ENCODE measurements around the gene BAZ2B. TPM values are rescaled to one million over a fixed set of nuclear protein-coding genes. Genes with fewer than 3 reads are reported as not detected.
A peak's percentile ranks its signal among the peaks of the same experiment; 100 is the strongest.

The BAZ2B gene
- polyA plus RNA-seq, 1 of the 3 experiments (the other 2 are of a cell fraction) = 10.2 TPM

- Histone ChIP-seq H3K4me1 (ENCODE audit: control insufficient read depth in 1 of 2, insufficient read depth in 2 of 2, low read depth in 1 of 2, low read length in 1 of 2) (peaks cover 7 to 9% of the 10 kb centered on the region in 2 experiments; a peak in 3 of 4 replicates), H3K4me3 (ENCODE audit: low read depth in 2 of 2, low read length in 1 of 2) (no peak overlapping the region), H3K79me2 (ENCODE audit: insufficient read depth) (peaks cover 7% of the 10 kb centered on the region), H3K27ac (ENCODE audit: low read depth in 2 of 2, low read length in 1 of 2) (no peak overlapping the region; a peak in 1 of 4 replicates), H3K4me2 (peak overlapping the region; percentile 5; the same call in 1 of the 2 replicates), H3K27me3 (ENCODE audit: insufficient read depth) (no peaks in the 10 kb centered on the region), H3K36me3 (replicated peaks in 1 of 2; ENCODE audit: control insufficient read depth in 1 of 2, insufficient read depth in 2 of 2, low read length in 1 of 2) (no peaks in the 10 kb centered on the region), H4K20me1 (ENCODE audit: insufficient read depth) (no peaks in the 10 kb centered on the region), H3K9me3 (no peaks in the 10 kb centered on the region), H3K9ac (no peak overlapping the region), H3K9me2 (no peaks in the 10 kb centered on the region), H3F3A (replicated peaks; ENCODE audit: insufficient read depth) (peaks cover 17% of the 10 kb centered on the region), H2AFZ (ENCODE audit: low read depth) (no peak overlapping the region)
- CTCF ChIA-PET = interaction anchor here (1.0 to 1.1 kb wide), 2 partner anchors 32 to 143 kb away, joined by 3 read pairs; no protein-coding TSS in a partner anchor
- WGBS (ENCODE audit: low lambda C conversion rate) = 89% methylated on average over 3 of the region's 3 CpGs
- POLR2A ChIA-PET = no interaction called here
- TF ChIP-seq MAX (IDR thresholded peaks at IDR 0.05; ENCODE audit: low read depth) (no peak), ELF1 (IDR thresholded peaks at IDR 0.05) (no peak), REST (IDR thresholded peaks at IDR 0.05; ENCODE audit: low read depth, low read length) (no peak)
- DNase-seq = no peak
These were observed 97.9 kb downstream of the BAZ2B start for GRCh38 chr2:159518321-159519005.

GRCh38 chr2:159516241-159516758 lies 100.0 kb downstream of the BAZ2B start:
- Histone ChIP-seq H3K79me2 (ENCODE audit: insufficient read depth) (peaks cover 16% of the 10 kb centered on the region; the same call in 1 of the 2 replicates), H3F3A (replicated peaks; ENCODE audit: insufficient read depth) (peaks cover 17% of the 10 kb centered on the region), H3K4me2 (peak overlapping the region; percentile 77), H3K27me3 (ENCODE audit: insufficient read depth) (no peaks in the 10 kb centered on the region), H3K9ac (peak overlapping the region; percentile 73), H3K36me3 (replicated peaks in 1 of 2; ENCODE audit: control insufficient read depth in 1 of 2, insufficient read depth in 2 of 2, low read length in 1 of 2) (no peaks in the 10 kb centered on the region), H4K20me1 (ENCODE audit: insufficient read depth) (no peaks in the 10 kb centered on the region), H2AFZ (ENCODE audit: low read depth) (peak overlapping the region; percentile 91), H3K9me2 (no peaks in the 10 kb centered on the region), H3K27ac (ENCODE audit: low read depth in 2 of 2, low read length in 1 of 2) (peak overlapping the region; percentile 57 to 90), H3K9me3 (no peaks in the 10 kb centered on the region), H3K4me3 (ENCODE audit: low read depth in 2 of 2, low read length in 1 of 2) (peak overlapping the region; percentile 53 to 59), H3K4me1 (ENCODE audit: control insufficient read depth in 1 of 2, insufficient read depth in 2 of 2, low read depth in 1 of 2, low read length in 1 of 2) (peaks cover 7 to 9% of the 10 kb centered on the region in 2 experiments; a peak in 3 of 4 replicates)
- WGBS (ENCODE audit: low lambda C conversion rate) = 27% methylated on average over 6 of the region's 6 CpGs
- DNase-seq = peak; percentile 49
- CTCF ChIA-PET = interaction anchor here (0.7 to 0.9 kb wide), 2 partner anchors 9 to 162 kb away, joined by 3 to 5 read pairs; no protein-coding TSS in a partner anchor
- POLR2A ChIA-PET = no interaction called here
- TF ChIP-seq EP300 (IDR thresholded peaks at IDR 0.05; ENCODE audit: borderline replicate concordance in 1 of 2, low read depth in 1 of 2, low read length in 1 of 2) (no peak), USF1 (IDR thresholded peaks at IDR 0.05; ENCODE audit: borderline replicate concordance, low read depth) (peak; percentile 18; the same call in 1 of the 2 replicates), GATA2 (CRISPR knock-in tag; IDR thresholded peaks at IDR 0.05) (peak; percentile 39; the same call in 1 of the 2 replicates), CTCF (IDR thresholded peaks at IDR 0.05) (no peak), YY1 (IDR thresholded peaks at IDR 0.05; ENCODE audit: low read depth) (peak; percentile 81), SIN3A (IDR thresholded peaks at IDR 0.05; ENCODE audit: borderline replicate concordance, low read depth, low read length) (no peak), SMC3 (IDR thresholded peaks at IDR 0.05; ENCODE audit: low read depth, low read length) (peak; percentile 15; the same call in 1 of the 2 replicates), ELF1 (IDR thresholded peaks at IDR 0.05) (peak; percentile 17; the same call in 1 of the 2 replicates), RXRA (IDR thresholded peaks at IDR 0.05; ENCODE audit: borderline replicate concordance, low read depth) (no peak), NRF1 (IDR thresholded peaks at IDR 0.05; ENCODE audit: low read depth, low read length) (no peak), MAX (IDR thresholded peaks at IDR 0.05; ENCODE audit: low read depth) (no peak), MXI1 (IDR thresholded peaks at IDR 0.05; ENCODE audit: low read depth, low read length) (peak; percentile 51), FOXM1 (IDR thresholded peaks at IDR 0.05; ENCODE audit: low read depth) (no peak), TAF1 (IDR thresholded peaks at IDR 0.05; ENCODE audit: borderline replicate concordance, low read depth, low read length) (no peak), POLR2AphosphoS5 (IDR thresholded peaks at IDR 0.05; ENCODE audit: low read depth, low read length) (peak; percentile 46), IRF3 (IDR thresholded peaks at IDR 0.05; ENCODE audit: low read depth, low read length) (no peak), JUND (IDR thresholded peaks at IDR 0.05) (no peak)
